GM12874 (cell line): ENCODE data around the gene CBX8.

Source experiments
- TF ChIP-seq, protein P1 (sequence below): IDR thresholded peaks from 2 replicates; pipeline ENCODE4 v1.5.1; 2011; ENCODE audit warnings: low read depth, mild to moderate bottlenecking, control low read depth, low read length, moderate library complexity; ENCODE audit not compliant: insufficient read depth

Gene CBX8

DNA sequence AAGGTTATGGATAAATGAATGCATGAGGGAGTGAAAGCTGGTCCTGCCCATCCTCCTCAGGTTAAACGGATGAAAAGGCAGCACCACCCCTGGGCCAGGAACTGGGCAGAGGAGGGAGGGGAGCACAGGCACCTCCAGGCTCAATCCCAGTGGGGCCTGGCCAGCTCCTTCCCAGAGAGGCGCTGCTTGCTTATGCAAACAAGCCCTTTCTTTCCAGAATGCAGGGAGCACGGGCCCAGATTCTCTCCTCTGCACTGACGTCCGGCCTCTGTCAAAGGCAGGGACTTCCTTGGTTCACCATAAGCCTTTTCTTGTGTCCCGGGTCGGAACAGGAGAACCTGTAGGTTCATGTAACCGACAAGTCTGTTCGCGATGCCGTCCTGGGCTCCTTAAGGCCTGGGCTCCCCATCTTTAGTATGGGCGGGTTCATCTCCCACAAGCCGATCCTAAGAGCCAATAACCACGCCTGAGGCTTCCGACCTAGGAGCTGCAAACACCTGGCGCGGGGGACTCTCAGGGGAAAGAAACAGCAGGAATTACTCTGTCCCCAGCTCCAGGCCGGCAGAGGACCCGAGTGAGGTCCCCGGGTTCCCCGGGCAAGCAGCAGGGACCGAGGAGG lies 49.9 kb downstream of the CBX8 start:
- TF ChIP-seq, protein P1, sequence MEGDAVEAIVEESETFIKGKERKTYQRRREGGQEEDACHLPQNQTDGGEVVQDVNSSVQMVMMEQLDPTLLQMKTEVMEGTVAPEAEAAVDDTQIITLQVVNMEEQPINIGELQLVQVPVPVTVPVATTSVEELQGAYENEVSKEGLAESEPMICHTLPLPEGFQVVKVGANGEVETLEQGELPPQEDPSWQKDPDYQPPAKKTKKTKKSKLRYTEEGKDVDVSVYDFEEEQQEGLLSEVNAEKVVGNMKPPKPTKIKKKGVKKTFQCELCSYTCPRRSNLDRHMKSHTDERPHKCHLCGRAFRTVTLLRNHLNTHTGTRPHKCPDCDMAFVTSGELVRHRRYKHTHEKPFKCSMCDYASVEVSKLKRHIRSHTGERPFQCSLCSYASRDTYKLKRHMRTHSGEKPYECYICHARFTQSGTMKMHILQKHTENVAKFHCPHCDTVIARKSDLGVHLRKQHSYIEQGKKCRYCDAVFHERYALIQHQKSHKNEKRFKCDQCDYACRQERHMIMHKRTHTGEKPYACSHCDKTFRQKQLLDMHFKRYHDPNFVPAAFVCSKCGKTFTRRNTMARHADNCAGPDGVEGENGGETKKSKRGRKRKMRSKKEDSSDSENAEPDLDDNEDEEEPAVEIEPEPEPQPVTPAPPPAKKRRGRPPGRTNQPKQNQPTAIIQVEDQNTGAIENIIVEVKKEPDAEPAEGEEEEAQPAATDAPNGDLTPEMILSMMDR = no peak

DNA sequence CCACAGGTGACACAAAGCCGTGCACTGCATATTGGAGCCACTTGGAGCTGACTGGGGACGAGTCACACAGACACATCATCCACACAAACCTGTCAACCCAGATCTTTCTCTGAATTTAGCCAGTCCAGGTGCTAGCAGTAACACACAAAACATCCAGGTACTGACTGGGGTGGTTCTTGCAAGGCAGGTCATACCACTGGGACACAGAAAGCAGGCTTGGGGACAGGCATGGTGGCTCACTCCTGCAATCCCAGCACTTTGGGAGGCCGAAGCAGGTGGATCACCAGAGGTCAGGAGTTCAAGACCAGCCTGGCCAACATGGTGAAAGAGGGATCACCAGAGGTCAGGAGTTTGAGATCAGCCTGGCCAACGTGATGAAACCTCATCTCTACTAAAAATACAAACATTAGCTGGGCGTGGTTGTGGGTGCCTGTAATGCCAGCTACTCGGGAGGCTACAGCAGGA lies 51.2 kb downstream of the CBX8 start:
- TF ChIP-seq, protein P1 = no peak

DNA sequence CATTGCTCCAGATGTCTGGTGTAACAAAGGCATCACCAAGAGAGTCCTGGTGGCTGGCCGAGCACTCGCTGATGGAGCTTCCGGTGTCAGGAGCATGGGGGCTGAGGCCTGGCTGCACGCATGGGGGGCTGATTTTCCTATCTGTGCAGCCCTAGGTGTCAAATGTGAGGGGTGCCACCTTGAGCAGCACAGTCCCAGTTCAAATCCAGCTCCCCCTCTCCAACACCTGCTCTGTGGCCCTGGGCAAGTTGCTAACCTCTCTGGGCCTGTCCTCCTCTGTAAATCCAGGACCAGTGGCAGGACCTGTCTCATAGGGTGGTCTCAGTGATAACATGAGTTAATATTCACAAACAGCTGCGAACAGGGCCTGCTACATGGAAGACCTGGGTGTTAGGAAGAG lies 53.3 kb downstream of the CBX8 start:
- TF ChIP-seq, protein P1 = no peak

DNA sequence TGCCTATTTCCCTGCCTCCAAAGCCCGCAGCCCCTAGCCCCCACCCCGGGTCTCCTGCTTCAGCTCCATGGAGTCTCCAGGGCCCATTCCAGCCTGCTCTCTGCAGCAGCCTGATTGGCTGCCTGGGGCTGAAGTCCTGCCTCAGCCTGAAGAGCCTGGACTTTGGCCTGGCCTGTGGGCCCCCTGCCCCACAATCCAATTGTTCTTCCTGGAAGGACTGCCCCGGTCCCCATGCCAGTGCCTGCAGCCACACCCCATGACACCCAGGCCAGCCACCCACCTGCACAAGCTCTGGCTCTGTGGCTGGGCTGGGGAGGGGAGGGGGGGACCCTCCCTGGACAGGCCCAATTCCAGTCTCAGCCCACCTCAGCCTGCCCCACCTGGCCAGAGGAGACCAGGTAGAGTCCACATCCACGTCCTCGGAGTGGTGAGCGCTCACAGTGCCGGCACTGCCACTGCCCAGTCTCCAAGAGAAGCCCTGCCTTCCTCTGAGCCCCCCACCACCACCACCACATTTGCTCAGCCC lies 53.9 kb downstream of the CBX8 start:
- TF ChIP-seq, protein P1 = no peak

DNA sequence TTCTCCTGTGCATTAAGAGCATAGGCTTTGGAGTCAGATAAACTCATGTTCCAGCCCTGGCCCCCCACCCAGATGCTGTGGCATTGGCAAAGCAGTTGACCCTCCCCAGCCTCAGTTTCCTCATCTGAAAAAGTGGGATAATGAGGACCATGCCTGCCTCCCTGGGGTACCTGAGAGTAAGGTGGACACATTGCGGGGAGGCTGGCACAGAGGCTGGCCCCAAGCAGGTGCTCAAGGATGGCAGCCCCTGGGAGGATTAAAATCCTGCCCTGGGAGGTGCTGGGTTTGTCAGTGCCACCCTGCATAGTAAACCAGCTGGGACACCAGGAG lies 54.3 kb downstream of the CBX8 start:
- TF ChIP-seq, protein P1 = no peak
